ENCODE data around the gene MCFD2.
"Not testable (repeated sequence)": the region's sequence is repeated elsewhere in the genome, so short reads cannot be mapped to it uniquely, and the experiment has no call there.

The MCFD2 gene

DNA sequence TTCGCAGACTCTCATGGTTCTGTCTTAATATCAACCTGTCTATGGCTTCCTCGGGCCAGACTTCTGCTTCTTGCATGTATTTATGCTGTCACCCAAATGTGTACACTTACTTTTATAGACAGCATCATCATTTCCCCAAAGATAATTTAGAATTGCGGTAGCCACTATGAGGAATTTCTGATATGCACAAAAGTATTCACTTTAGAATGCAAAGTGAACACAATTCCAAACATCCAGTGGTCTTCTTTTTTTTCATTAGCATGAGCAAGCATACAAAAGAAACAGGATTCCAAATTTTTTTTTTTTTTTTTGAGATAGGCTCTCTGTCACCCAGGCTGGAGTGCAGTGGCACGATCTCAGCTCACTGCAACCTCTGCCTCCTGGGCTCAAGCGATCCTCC is 21.0 kb upstream of the MCFD2 start:
- DNase-seq = no peak

DNA sequence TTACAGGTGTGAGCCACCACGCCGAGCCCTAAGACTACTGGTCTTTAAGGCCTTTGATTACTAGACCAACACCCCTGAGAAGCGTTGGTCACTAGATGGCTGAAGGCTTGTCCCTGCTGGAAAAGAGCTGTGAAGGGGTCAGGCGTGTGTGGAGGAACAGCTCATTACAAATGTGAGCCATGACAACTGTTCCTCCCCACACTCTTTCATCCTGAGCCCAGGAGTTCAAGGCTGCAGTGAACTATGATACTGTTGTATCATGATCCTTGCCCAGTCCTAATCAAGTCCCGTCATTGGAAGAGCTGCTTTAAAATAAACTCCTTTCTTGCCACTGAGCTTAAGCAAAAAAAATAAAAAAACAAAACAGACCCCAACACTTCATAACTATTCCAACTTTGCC is 19.5 kb upstream of the MCFD2 start:
- DNase-seq = no peak

DNA sequence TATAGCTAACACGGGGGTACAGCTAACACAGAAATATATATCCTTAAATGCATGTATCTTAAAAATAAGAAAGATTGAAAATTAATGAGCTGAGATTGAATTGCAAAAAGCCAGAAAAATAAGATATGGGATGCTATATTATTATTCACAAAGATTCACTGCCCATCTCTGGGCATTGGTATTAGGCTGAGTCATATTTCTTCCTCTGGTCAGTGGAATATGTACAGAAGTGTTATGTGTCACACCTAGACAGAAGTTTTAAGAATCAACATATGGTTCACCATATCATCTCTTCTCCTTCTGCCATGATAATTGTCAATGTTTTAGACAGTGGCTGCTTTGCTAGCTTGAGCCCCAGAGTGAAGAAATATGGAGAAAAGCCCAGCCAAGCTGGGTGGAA is 14.0 kb upstream of the MCFD2 start:
- no peak for DNase-seq

DNA sequence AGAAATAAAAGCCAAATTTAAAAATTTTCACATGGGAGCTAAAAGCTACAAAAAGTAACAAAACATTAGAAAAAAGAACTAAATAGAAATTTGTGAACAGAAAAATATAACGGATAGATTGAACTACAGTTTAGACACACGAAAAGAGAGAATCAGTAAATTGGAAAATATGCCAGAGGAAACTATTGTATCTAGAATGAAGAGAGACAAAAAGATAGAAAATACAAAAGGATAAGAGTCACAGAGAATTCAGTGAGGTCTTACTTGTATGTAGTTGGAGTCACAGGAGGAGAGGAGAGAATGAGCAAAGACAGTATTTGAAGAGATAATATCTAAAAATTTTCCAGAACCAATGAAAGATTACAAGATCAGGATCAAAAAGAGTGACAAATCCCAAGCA is 11.3 kb upstream of the MCFD2 start:
- DNase-seq = no peak

- no peak for DNase-seq
Measured at GRCh38 chr2:46925474-46926351, 10.1 kb upstream of the MCFD2 start.

GRCh38 chr2:46924608-46925007 is 9.0 kb upstream of the MCFD2 start:
- no peak for DNase-seq

- no peak for DNase-seq
Measured at GRCh38 chr2:46924038-46924437, 8.4 kb upstream of the MCFD2 start.

- no peak for DNase-seq
Measured at GRCh38 chr2:46923041-46923528, 7.5 kb upstream of the MCFD2 start.

- DNase-seq = no peak
Measured at GRCh38 chr2:46922606-46923005, 7.0 kb upstream of the MCFD2 start.

- no peak for DNase-seq
Measured at GRCh38 chr2:46921676-46922448, 6.3 kb upstream of the MCFD2 start.

GRCh38 chr2:46917628-46918027 is 2.0 kb upstream of the MCFD2 start:
- no peak for DNase-seq

DNA sequence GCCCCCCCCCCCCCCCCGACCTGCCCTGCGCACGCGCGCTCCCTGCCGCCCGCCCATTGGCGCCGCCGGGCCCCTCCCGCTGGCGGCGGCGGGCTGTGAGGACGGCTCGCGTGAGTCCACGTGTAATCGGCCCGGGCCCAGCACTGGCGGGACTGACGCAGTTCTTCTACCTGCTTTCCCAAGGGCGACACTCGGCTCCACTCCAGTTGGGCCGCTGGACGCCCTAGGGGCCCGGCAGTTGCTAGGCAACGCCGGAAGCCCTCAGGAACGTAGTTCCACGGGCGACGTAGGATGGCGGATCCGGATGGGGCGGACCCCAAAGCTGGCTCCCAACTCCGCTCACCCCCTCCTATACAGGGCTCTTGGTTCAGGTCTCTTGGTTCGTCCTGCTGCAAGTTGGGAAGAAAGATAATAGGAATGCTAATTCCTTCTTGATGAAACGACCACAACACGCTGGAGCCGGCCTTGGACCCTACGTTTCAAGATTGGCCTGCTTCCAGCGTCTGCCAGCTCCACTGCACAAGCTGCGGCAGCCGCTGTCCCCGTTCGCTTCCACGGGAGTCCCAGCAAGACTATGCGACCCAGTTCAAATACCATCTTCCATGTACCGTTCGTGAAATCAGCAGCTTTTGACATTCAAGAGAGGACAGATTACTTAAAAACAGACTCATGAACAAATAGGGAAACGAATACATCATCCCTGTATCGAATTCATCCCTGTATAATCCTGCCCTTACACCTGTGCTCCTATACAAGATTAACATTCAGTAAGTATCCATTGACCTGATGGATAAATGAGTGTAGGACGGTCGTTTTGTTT is 415 bp upstream of the MCFD2 start:
- peak; percentile 86 for DNase-seq

DNA sequence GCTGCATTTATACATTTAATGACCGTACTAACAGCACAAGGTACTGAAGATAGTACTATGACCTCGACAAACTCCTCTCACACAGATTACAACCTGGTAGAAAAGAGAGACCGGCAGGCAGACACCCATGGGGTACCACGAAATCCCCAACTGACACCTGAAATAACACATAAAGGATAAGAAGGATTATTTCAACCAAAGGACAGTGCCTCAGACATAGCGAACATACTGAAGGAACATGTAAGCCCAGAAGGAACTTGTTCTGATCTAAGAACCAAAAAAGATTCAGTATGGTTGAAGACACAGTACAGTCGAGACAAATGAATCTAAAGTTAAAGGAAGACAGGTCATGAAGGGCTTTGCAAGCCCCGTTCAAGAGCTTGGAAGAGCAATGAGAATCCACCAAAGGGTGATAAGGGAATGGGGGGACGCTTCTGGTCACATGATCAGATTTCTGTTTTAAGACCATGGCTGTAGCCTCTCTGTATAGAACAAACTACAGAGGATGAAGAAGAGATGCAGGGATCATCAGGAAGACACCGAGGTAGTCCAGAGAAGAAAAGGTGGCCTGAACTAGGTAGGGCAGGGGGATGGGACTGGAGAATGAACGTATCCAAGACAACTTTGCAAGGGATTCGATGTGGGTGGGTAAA is 902 bp downstream of the MCFD2 start:
- no peak for DNase-seq

DNA sequence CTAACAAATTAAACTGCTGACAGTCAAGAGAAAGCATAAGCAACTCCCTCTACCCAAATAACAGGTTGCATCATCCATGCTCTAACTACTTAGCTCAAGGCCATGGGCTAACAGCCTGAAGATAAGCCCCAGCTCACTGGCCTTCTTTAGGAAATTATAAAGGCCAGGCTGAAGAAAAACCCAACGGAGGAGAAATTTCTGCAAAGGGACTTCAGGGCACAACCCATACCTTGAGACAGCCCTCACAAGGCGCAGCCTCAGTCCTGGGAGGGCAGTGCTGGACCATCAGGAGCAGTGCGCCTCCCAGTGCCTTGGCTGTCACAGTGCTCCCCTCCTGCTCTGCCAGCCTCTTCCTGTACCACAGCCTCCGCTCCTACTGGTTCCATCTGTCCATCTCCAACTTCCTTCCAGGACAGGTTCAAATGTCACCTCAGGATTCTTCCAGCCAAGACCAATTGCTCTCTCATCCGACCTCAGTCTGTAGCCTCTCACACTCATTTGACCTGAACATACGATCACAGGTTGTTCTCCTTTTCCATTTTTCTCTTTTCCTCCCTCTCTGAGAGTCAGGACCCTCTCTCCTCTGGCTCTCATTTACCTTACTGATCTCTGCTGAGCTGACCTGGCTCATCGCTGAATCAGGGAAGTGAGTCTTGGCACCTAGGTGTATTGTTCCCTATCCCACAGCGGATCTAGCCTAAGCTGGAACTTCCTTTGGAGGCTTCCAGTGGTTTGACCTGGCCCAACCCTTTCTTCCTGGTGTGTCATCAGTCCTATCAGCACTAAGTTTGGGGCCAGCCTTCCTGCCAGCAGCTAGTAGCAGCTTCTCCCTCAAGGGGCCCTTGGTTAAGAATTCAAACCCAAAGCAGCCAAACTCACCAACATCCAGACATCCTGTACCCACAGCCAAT is 1.9 kb downstream of the MCFD2 start:
- DNase-seq = no peak

GRCh38 chr2:46909771-46910419 is 5.7 kb downstream of the MCFD2 start:
- no peak for DNase-seq

- DNase-seq = no peak
Measured at GRCh38 chr2:46909150-46909549, 6.5 kb downstream of the MCFD2 start.

GRCh38 chr2:46904908-46905678 is 10.5 kb downstream of the MCFD2 start:
- not testable (repeated sequence) for DNase-seq

- DNase-seq = not testable (repeated sequence)
Measured at GRCh38 chr2:46902980-46903379, 12.6 kb downstream of the MCFD2 start.

- no peak for DNase-seq
Measured at GRCh38 chr2:46902465-46902864, 13.1 kb downstream of the MCFD2 start.

DNA sequence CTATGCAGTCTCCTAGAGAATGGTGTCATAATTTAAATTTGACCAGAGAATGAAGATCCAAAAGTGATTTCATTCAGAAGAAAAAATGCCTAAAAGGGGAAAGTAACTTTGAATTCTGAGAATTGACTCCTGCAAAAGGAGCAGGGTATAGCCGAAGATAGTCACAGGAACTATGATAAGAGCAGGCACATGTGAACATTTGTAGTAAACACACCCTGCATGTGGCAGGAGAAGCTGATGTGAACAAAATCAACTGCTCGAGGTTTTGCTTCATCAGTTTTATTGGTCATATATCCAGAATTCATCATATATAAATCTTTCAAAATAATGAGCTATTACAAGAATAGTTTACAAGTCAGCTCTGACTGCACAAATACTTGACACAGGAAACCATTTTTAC is 14.0 kb downstream of the MCFD2 start:
- no peak for DNase-seq

All from NCI-H2171 (cell line).